Bronchial epithelial cell (primary cell): ENCODE data around the gene CADPS2. TPM values are rescaled to one million over a fixed set of nuclear protein-coding genes. Genes with fewer than 3 reads are reported as not detected.

ENCODE experiments used
- DNase-seq: peaks from one replicate; pipeline ENCODE4 v3.0.0-alpha.2; 2010; ENCODE audit warnings: low read depth
- FAIRE-seq: peaks from 2 replicates; lab custom pipeline; 2011; peaks lifted over from hg19 to GRCh38; lab: Jason Lieb, UNC
- H3K27me3 ChIP-seq: 2 replicates; pipeline ENCODE4 v1.5.1; 2011; ENCODE audit warnings: low read length; ENCODE audit not compliant: control insufficient read depth, insufficient read depth
- H3K36me3 ChIP-seq: 2 replicates; pipeline ENCODE4 v1.5.1; 2011; ENCODE audit warnings: low read length; ENCODE audit not compliant: control insufficient read depth, insufficient read depth
- H3K4me3 ChIP-seq: 2 replicates; pipeline ENCODE4 v1.5.1; 2011; ENCODE audit warnings: mild to moderate bottlenecking, low read depth, low read length, control low read depth
- CTCF ChIP-seq: IDR thresholded peaks from 2 replicates; pipeline ENCODE4 v1.5.1; 2011; ENCODE audit warnings: mild to moderate bottlenecking, moderate library complexity, low read length, control low read depth, inconsistent platforms; ENCODE audit not compliant: insufficient read depth, severe bottlenecking
- total RNA-seq: library from RNA; depleted of rRNA; stranded (reverse); fragments of >200 nt; gene quantifications from 2 replicates; pipeline ENCODE4 v1.2.1, GENCODE V29; 2014

Gene CADPS2
- total RNA-seq, 1 donor from 2014 or later = 4.2 TPM

GRCh38 chr7:122463631-122464030, 422.6 kb downstream of the CADPS2 start:
- Histone ChIP-seq H3K36me3 (no peaks in the 10 kb centered on the region), H3K27me3 (no peaks in the 10 kb centered on the region), H3K4me3 (no peak overlapping the region)
- DNase-seq (no peak), FAIRE-seq (no peak)
- TF ChIP-seq CTCF = no peak

GRCh38 chr7:122460936-122461335, 425.3 kb downstream of the CADPS2 start:
- no peaks in the 10 kb centered on the region for H3K27me3 ChIP-seq
- H3K4me3 ChIP-seq = no peak overlapping the region
- FAIRE-seq (no peak), DNase-seq (no peak)
- no peak for TF ChIP-seq CTCF
- H3K36me3 ChIP-seq = no peaks in the 10 kb centered on the region

- no peak for TF ChIP-seq CTCF
- DNase-seq (no peak), FAIRE-seq (no peak)
- no peaks in the 10 kb centered on the region for H3K27me3 ChIP-seq
- H3K36me3 ChIP-seq = no peaks in the 10 kb centered on the region
- H3K4me3 ChIP-seq = no peak overlapping the region
Observed at GRCh38 chr7:122457969-122458368, 428.3 kb downstream of the CADPS2 start.

- FAIRE-seq (no peak), DNase-seq (no peak)
- Histone ChIP-seq H3K4me3 (no peak overlapping the region), H3K36me3 (no peaks in the 10 kb centered on the region), H3K27me3 (no peaks in the 10 kb centered on the region)
- TF ChIP-seq CTCF = no peak
Observed at GRCh38 chr7:122457325-122457724, 428.9 kb downstream of the CADPS2 start.

GRCh38 chr7:122454776-122455507, 431.3 kb downstream of the CADPS2 start:
- Histone ChIP-seq H3K27me3 (no peaks in the 10 kb centered on the region), H3K36me3 (no peaks in the 10 kb centered on the region), H3K4me3 (no peak overlapping the region)
- DNase-seq = no peak
- no peak for TF ChIP-seq CTCF
- no peak for FAIRE-seq

GRCh38 chr7:122453432-122453831, 432.8 kb downstream of the CADPS2 start:
- no peak for FAIRE-seq
- no peak for TF ChIP-seq CTCF
- Histone ChIP-seq H3K36me3 (no peaks in the 10 kb centered on the region), H3K4me3 (no peak overlapping the region), H3K27me3 (no peaks in the 10 kb centered on the region)
- DNase-seq = no peak
